ENCODE data around the gene C1orf159. TPM values are rescaled to one million over a fixed set of nuclear protein-coding genes. Genes with fewer than 3 reads are reported as not detected.

The C1orf159 gene
- total and polyA plus RNA-seq, 9 of the 15 experiments (the other 6 are each of a cell fraction or from before 2014, with no cell fraction given), result 0.28 to 54.9 (median 10.6) TPM

DNA sequence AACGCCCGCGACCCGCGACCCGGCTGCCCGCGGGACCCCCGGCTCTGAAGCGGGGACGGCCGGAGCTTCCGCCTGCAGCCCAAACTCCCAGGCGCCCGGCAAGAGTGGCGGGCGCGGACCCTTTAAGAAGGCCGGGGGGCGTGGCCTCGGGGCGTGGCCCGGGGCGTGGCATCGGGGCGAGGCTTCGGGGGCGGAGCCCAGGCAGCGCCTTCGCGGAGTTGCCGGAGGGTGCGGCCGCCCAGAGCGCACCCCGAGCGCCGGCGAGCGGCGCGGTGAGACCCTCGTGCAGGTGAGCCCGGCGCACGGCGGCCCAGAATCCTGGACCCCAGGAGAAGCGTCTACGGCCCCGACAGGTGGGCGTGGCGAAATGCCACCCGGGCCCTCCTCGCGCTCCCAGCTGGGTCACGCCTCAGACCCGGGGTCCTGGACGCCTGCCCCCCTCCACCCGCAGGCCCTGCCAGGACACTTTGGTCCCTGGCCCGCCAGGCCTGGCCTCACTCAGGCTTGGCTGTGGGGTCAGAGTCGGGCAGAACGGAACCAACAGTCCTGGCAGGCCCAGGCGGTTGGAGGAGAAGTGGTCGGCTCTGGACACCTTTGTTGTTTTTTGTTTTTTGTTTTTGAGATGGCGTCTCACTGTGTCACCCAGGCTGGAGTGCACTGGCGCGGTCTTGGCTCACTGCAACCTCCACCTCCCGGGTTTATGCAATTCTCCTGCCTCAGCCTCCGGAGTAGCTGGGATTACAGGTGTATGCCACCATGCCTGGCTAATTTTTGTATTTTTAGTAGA lies 56.2 kb downstream of the C1orf159 start (continued):
- TF ChIP-seq, protein P1, sequence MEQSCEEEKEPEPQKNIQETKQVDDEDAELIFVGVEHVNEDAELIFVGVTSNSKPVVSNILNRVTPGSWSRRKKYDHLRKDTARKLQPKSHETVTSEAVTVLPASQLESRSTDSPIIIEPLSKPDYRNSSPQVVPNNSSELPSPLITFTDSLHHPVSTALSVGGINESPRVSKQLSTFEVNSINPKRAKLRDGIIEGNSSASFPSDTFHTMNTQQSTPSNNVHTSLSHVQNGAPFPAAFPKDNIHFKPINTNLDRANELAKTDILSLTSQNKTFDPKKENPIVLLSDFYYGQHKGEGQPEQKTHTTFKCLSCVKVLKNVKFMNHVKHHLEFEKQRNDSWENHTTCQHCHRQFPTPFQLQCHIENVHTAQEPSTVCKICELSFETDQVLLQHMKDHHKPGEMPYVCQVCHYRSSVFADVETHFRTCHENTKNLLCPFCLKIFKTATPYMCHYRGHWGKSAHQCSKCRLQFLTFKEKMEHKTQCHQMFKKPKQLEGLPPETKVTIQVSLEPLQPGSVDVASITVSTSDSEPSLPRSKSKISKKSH (CRISPR knock-in tag; IDR thresholded peaks at IDR 0.05), result no peak
- peak; percentile 68 for TF ChIP-seq RBM22 (IDR thresholded peaks at IDR 0.05; ENCODE audit: low read depth, low read length, poor library complexity, severe bottlenecking)
- TF ChIP-seq, protein P2, sequence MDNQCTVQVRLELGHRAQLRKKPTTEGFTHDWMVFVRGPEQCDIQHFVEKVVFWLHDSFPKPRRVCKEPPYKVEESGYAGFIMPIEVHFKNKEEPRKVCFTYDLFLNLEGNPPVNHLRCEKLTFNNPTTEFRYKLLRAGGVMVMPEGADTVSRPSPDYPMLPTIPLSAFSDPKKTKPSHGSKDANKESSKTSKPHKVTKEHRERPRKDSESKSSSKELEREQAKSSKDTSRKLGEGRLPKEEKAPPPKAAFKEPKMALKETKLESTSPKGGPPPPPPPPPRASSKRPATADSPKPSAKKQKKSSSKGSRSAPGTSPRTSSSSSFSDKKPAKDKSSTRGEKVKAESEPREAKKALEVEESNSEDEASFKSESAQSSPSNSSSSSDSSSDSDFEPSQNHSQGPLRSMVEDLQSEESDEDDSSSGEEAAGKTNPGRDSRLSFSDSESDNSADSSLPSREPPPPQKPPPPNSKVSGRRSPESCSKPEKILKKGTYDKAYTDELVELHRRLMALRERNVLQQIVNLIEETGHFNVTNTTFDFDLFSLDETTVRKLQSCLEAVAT (IDR thresholded peaks at IDR 0.05), result peak in 1 of 2 experiments; percentile 47; a peak in 1 of 4 replicates
- TF ChIP-seq TOE1 (IDR thresholded peaks at IDR 0.05; ENCODE audit: borderline replicate concordance), result peak; percentile 81; the same call in 1 of the 2 replicates
- no peak for TF ChIP-seq TOE1 (CRISPR knock-in tag; IDR thresholded peaks at IDR 0.05; ENCODE audit: borderline replicate concordance, low read depth)
- 0 out of 2 replicates have a peak, but pooled peaks have one; percentile 1 for TF ChIP-seq ELF1 (tag; IDR thresholded peaks at IDR 0.05)
- peak; percentile 85; the same call in 1 of the 2 replicates for TF ChIP-seq KDM2B (CRISPR knock-in tag; IDR thresholded peaks at IDR 0.05)
- peak; percentile 95 for TF ChIP-seq HNRNPLL (IDR thresholded peaks at IDR 0.05; ENCODE audit: low read depth, low read length, poor library complexity, severe bottlenecking)
- TF ChIP-seq ZNF778 (CRISPR knock-in tag; IDR thresholded peaks at IDR 0.05), result no peak
- TF ChIP-seq ZBTB17 (CRISPR knock-in tag; IDR thresholded peaks at IDR 0.05), result 0 out of 2 replicates have a peak, but pooled peaks have one; percentile 49
- TF ChIP-seq POLR2A (conservative IDR thresholded peaks at IDR 0.05), result no peak; the same call in 1 of the 2 replicates
- no peak for TF ChIP-seq FOSL1 (tag; conservative IDR thresholded peaks at IDR 0.05)
- TF ChIP-seq BACH1 (tag; IDR thresholded peaks at IDR 0.05), result no peak
- peak; percentile 79 for TF ChIP-seq CCNT2 (IDR thresholded peaks at IDR 0.05; ENCODE audit: borderline replicate concordance, extremely low read depth, insufficient read length, low read depth, low read length)
- TF ChIP-seq, protein P3, sequence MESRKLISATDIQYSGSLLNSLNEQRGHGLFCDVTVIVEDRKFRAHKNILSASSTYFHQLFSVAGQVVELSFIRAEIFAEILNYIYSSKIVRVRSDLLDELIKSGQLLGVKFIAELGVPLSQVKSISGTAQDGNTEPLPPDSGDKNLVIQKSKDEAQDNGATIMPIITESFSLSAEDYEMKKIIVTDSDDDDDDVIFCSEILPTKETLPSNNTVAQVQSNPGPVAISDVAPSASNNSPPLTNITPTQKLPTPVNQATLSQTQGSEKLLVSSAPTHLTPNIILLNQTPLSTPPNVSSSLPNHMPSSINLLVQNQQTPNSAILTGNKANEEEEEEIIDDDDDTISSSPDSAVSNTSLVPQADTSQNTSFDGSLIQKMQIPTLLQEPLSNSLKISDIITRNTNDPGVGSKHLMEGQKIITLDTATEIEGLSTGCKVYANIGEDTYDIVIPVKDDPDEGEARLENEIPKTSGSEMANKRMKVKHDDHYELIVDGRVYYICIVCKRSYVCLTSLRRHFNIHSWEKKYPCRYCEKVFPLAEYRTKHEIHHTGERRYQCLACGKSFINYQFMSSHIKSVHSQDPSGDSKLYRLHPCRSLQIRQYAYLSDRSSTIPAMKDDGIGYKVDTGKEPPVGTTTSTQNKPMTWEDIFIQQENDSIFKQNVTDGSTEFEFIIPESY (CRISPR knock-in tag; IDR thresholded peaks at IDR 0.05), result 0 out of 2 replicates have a peak, but pooled peaks have one; percentile 25
- TF ChIP-seq, protein P4, sequence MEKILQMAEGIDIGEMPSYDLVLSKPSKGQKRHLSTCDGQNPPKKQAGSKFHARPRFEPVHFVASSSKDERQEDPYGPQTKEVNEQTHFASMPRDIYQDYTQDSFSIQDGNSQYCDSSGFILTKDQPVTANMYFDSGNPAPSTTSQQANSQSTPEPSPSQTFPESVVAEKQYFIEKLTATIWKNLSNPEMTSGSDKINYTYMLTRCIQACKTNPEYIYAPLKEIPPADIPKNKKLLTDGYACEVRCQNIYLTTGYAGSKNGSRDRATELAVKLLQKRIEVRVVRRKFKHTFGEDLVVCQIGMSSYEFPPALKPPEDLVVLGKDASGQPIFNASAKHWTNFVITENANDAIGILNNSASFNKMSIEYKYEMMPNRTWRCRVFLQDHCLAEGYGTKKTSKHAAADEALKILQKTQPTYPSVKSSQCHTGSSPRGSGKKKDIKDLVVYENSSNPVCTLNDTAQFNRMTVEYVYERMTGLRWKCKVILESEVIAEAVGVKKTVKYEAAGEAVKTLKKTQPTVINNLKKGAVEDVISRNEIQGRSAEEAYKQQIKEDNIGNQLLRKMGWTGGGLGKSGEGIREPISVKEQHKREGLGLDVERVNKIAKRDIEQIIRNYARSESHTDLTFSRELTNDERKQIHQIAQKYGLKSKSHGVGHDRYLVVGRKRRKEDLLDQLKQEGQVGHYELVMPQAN (IDR thresholded peaks at IDR 0.05; ENCODE audit: borderline replicate concordance), result 0 out of 2 replicates have a peak, but pooled peaks have one; percentile 21
- 0 out of 2 replicates have a peak, but pooled peaks have one; percentile 16 for TF ChIP-seq NR2C2 (CRISPR knock-in tag; IDR thresholded peaks at IDR 0.05)
- no peak for TF ChIP-seq NR2C2 (tag; IDR thresholded peaks at IDR 0.05)
